B cell (primary cell): ENCODE data around the gene DOCK7. TPM values are rescaled to one million over a fixed set of nuclear protein-coding genes. Genes with fewer than 3 reads are reported as not detected.

Experiments
- ATAC-seq: fragments of 200-7000 bp; cut with Tn5 transposase; one replicate; pipeline ENCODE4 v1.10.0; 2021; ENCODE audit warnings: low read depth, mild to moderate bottlenecking, moderate number of reproducible peaks, moderate library complexity
- CTCF ChIA-PET: fragments of 350-600 bp; sonication (Branson Sonifier 250); formaldehyde crosslinking; loops from one replicate; lab custom pipeline; 2021; ENCODE audit warnings: antibody characterized with exemption, inconsistent platforms; lab: Charles Lee
- POLR2A ChIA-PET: fragments of 350-600 bp; sonication (Branson Sonifier 250); formaldehyde crosslinking; loops from one replicate; lab custom pipeline; 2021; ENCODE audit warnings: antibody characterized with exemption; lab: Charles Lee
- DNase-seq: peaks from one replicate; pipeline ENCODE4 v3.0.0; 2013
- H2AFZ ChIP-seq: 2 replicates; pipeline ENCODE4 v1.6.1; 2012; ENCODE audit warnings: mild to moderate bottlenecking, low read depth, low read length; ENCODE audit not compliant: insufficient read depth, poor library complexity, severe bottlenecking
- H3K27ac ChIP-seq, 2 donors: 1 replicate in 1 of 2; 2 replicates in 1 of 2; pipeline ENCODE4 v1.5.1; 2012 to 2013; ENCODE audit warnings: low read length in 2 of 2, mild to moderate bottlenecking in 2 of 2, moderate library complexity in 1 of 2
- H3K27me3 ChIP-seq, 4 experiments: fragments of 200-600 bp in 1 of 4; sonication (generic) in 1 of 4; replicated peaks in 1 of 4; 1 replicate in 2 of 4; 2 replicates in 2 of 4; pipeline versions ENCODE4 v1.6.1 to v1.7.0; 2013 to 2016; ENCODE audit warnings: low read length in 3 of 4, mild to moderate bottlenecking in 2 of 4, mixed read lengths in 1 of 4, moderate library complexity in 1 of 4; ENCODE audit not compliant: insufficient read depth in 4 of 4, control insufficient read depth in 3 of 4; ENCODE audit errors: control extremely low read depth in 1 of 4
- H3K36me3 ChIP-seq, 2 experiments: replicated peaks in 1 of 2; 1 replicate in 1 of 2; 2 replicates in 1 of 2; pipeline versions ENCODE4 v1.6.1 to v1.7.1; 2013; ENCODE audit warnings: low read length in 1 of 2; ENCODE audit not compliant: insufficient read depth in 2 of 2, control insufficient read depth in 1 of 2; ENCODE audit errors: control extremely low read depth in 1 of 2, extremely low read depth in 1 of 2
- H3K4me1 ChIP-seq, 2 donors: fragments of 200-600 bp in 1 of 2; sonication (generic) in 1 of 2; 1 replicate in 1 of 2; 2 replicates in 1 of 2; pipeline versions ENCODE4 v1.5.1 to v1.6.1; 2013 to 2017; ENCODE audit warnings: low read length in 2 of 2; ENCODE audit not compliant: control insufficient read depth in 2 of 2, insufficient read depth in 2 of 2
- H3K4me2 ChIP-seq: replicated peaks from 2 replicates; pipeline ENCODE3; 2012; ENCODE audit warnings: mild to moderate bottlenecking, low read depth, low read length; ENCODE audit not compliant: poor library complexity, severe bottlenecking
- H3K4me3 ChIP-seq, 5 experiments: fragments of 200-600 bp in 1 of 5; sonication (generic) in 1 of 5; 1 replicate in 3 of 5; 2 replicates in 2 of 5; pipeline versions ENCODE4 v1.5.1 to v1.7.0; 2011 to 2016; ENCODE audit warnings: low read length in 4 of 5, mild to moderate bottlenecking in 4 of 5, low read depth in 2 of 5, control low read depth in 1 of 5, moderate library complexity in 1 of 5; ENCODE audit not compliant: insufficient read depth in 1 of 5; ENCODE audit errors: control extremely low read depth in 1 of 5, extremely low read depth in 1 of 5
- H3K79me2 ChIP-seq: fragments of 200-600 bp; sonication (generic); one replicate; pipeline ENCODE4 v1.6.0; 2016; ENCODE audit warnings: low read length; ENCODE audit not compliant: control insufficient read depth, insufficient read depth
- H3K9ac ChIP-seq: fragments of 200-600 bp; sonication (generic); 2 replicates; pipeline ENCODE4 v1.6.1; 2017; ENCODE audit warnings: mild to moderate bottlenecking, low read length, moderate library complexity
- H3K9me3 ChIP-seq, 3 donors: one replicate each; pipeline versions ENCODE4 v1.6.1 to v1.7.1; 2013; ENCODE audit warnings: low read length in 2 of 3; ENCODE audit not compliant: control insufficient read depth in 2 of 3, insufficient read depth in 1 of 3; ENCODE audit errors: control extremely low read depth in 1 of 3
- H4K20me1 ChIP-seq: 2 replicates; pipeline ENCODE4 v1.6.0; 2012; ENCODE audit warnings: mild to moderate bottlenecking, low read length; ENCODE audit not compliant: insufficient read depth, control insufficient read depth, poor library complexity, severe bottlenecking
- H3K27ac Mint-ChIP-seq: one replicate; pipeline ENCODE4 v1.8.0; 2021; ENCODE audit warnings: mixed read lengths
- H3K27me3 Mint-ChIP-seq: one replicate; pipeline ENCODE4 v1.8.0; 2021; ENCODE audit warnings: mixed read lengths
- H3K4me1 Mint-ChIP-seq: one replicate; pipeline ENCODE4 v1.8.0; 2021; ENCODE audit warnings: mixed read lengths
- H3K4me3 Mint-ChIP-seq: one replicate; pipeline ENCODE4 v1.8.0; 2021; ENCODE audit warnings: mixed read lengths
- H3K9me3 Mint-ChIP-seq: one replicate; pipeline ENCODE4 v1.8.0; 2022; ENCODE audit warnings: mixed read lengths; ENCODE audit not compliant: insufficient read depth
- EZH2 ChIP-seq: IDR thresholded peaks from 2 replicates; pipeline ENCODE4 v1.6.1; 2012; ENCODE audit warnings: borderline replicate concordance, low read depth, mild to moderate bottlenecking, moderate library complexity, low read length; ENCODE audit not compliant: insufficient read depth, poor library complexity, severe bottlenecking
- WGBS: methylation state at CpG from one replicate; pipeline ENCODE4 v1.1.5; 2013; ENCODE audit warnings: missing lambda C conversion rate; ENCODE audit not compliant: insufficient coverage; 5-methylcytosine and 5-hydroxymethylcytosine counted together
- intact Hi-C: fragments of 100-400 bp; cut with micrococcal nuclease; formaldehyde crosslinking; loops from one replicate; pipeline ENCODE4 v1.10.0; 2022
- polyA plus RNA-seq: library from polyadenylated mRNA; depleted of rRNA; stranded (reverse); fragments of >200 nt; gene quantifications from 2 replicates; pipeline ENCODE4 v1.2.3, GENCODE V29; 2012
- total RNA-seq, 2 donors: library from RNA; stranded (reverse); fragments of 120-200 nt in 1 of 2; gene quantifications; 1 replicate in 1 of 2; 2 replicates in 1 of 2; pipeline versions ENCODE4 v1.2.3 to v1.2.4, GENCODE V29; 2013 to 2022
- TF ChIP-seq, protein P1 (sequence below): fragments of 200-600 bp; IDR thresholded peaks from one replicate; pipeline ENCODE4 v1.8.0; 2022; ENCODE audit warnings: antibody characterized with exemption, mild to moderate bottlenecking

The DOCK7 gene
- total and polyA plus RNA-seq, 2 donors (not counting 1 experiment from before 2014, with no cell fraction given) = 3.6 to 20.5 TPM

DNA sequence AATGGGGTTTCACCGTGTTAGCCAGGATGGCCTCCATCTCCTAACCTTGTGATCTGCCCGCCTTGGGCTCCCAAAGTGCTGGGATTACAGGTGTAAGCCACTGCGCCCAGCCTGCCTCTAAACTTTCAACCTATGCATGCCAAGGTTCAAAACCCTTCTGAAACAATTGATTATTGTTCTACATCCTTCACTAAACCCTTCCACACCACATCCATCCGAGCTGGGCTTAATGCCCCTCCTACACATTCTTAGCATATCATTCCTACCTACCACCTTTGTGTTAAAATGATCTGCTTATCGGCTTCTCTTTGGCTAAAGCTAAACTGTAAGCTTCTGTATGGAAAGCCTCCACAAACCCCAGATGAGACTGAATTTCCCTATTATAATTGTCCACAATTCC is 40.8 kb upstream of the DOCK7 start:
- Histone ChIP-seq H2AFZ (no peak overlapping the region), H3K4me1 (no peaks in the 10 kb centered on the region), H3K27ac (no peak overlapping the region), H3K9me3 (no peaks in the 10 kb centered on the region), H3K27me3 (no peaks in the 10 kb centered on the region), H3K4me3 (no peak overlapping the region), H3K4me2 (no peak overlapping the region), H3K36me3 (no peaks in the 10 kb centered on the region), H3K9ac (no peak overlapping the region), H3K79me2 (no peaks in the 10 kb centered on the region), H4K20me1 (no peaks in the 10 kb centered on the region)
- TF ChIP-seq EZH2 = no peak
- CTCF ChIA-PET = no interaction called here
- Mint-ChIP-seq H3K4me1 (peaks cover 4% of the 10 kb centered on the region), H3K27ac (no peak overlapping the region), H3K27me3 (no peaks in the 10 kb centered on the region), H3K9me3 (no peaks in the 10 kb centered on the region), H3K4me3 (no peak overlapping the region)
- intact Hi-C loops = no loop called here
- no peak for DNase-seq
- POLR2A ChIA-PET = no interaction called here
- WGBS = 85% methylated on average over 4 of the region's 5 CpGs
- no peak for ATAC-seq

DNA sequence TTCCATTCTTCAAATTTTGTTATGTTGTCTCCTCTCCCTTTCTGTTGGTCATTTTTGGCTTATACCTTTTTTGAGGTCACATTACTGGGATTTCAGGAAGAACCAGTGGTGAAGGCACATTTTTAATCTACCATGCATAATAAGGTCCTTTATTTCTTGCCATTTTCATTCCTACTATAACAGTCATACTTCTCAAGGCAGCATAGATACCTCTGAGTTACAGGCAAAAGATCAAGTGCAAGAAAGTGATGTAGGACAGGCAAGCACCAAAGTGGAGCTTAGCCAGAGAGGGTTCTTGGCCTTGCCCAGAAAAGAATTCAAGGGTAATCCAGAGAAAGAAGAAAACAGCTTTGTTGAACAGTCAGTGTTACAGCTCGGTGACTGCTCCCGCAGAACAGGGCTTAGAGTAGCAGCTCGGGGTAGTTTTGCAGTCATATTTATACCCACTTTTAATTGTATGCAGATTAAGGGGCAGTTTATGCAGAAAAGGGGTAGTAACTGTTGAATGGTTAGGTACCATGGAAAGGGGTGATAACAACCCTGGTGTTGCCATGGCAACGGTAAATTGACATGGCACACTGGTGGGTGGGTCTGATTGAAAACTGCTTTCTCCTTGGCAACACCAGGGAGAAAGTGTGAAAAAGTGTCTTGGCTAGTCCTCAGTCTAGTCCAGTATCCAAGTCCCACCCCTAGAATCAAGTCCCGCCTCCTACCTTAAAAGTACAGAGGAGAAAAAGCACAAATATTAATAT is 39.6 kb upstream of the DOCK7 start:
- no peaks in the 10 kb centered on the region for H3K9me3 Mint-ChIP-seq
- ChIA-PET POLR2A (no interaction called here), CTCF (no interaction called here)
- Histone ChIP-seq H3K27me3 (no peaks in the 10 kb centered on the region), H2AFZ (no peak overlapping the region), H3K36me3 (no peaks in the 10 kb centered on the region), H3K27ac (no peak overlapping the region), H4K20me1 (no peaks in the 10 kb centered on the region), H3K9me3 (no peaks in the 10 kb centered on the region), H3K4me1 (no peaks in the 10 kb centered on the region), H3K79me2 (no peaks in the 10 kb centered on the region), H3K4me2 (no peak overlapping the region), H3K4me3 (no peak overlapping the region), H3K9ac (no peak overlapping the region)
- intact Hi-C loops = no loop called here
- DNase-seq = no peak
- TF ChIP-seq EZH2 = no peak
- TF ChIP-seq, protein P1, sequence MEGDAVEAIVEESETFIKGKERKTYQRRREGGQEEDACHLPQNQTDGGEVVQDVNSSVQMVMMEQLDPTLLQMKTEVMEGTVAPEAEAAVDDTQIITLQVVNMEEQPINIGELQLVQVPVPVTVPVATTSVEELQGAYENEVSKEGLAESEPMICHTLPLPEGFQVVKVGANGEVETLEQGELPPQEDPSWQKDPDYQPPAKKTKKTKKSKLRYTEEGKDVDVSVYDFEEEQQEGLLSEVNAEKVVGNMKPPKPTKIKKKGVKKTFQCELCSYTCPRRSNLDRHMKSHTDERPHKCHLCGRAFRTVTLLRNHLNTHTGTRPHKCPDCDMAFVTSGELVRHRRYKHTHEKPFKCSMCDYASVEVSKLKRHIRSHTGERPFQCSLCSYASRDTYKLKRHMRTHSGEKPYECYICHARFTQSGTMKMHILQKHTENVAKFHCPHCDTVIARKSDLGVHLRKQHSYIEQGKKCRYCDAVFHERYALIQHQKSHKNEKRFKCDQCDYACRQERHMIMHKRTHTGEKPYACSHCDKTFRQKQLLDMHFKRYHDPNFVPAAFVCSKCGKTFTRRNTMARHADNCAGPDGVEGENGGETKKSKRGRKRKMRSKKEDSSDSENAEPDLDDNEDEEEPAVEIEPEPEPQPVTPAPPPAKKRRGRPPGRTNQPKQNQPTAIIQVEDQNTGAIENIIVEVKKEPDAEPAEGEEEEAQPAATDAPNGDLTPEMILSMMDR = no peak
- H3K27ac Mint-ChIP-seq = no peak overlapping the region
- no peak for ATAC-seq
- H3K4me3 Mint-ChIP-seq = no peak overlapping the region
- 100% methylated on average over 1 of the region's 5 CpGs for WGBS
- H3K27me3 Mint-ChIP-seq = no peaks in the 10 kb centered on the region
- H3K4me1 Mint-ChIP-seq = peaks cover 5% of the 10 kb centered on the region
